ENCODE data around the gene DERA. TPM values are rescaled to one million over a fixed set of nuclear protein-coding genes. Genes with fewer than 3 reads are reported as not detected.

DERA gene
- total and polyA plus RNA-seq, 9 of the 15 experiments (the other 6 are each of a cell fraction or from before 2014, with no cell fraction given), result 5.5 to 15.5 (median 7.8) TPM

GRCh38 chr12:15936751-15937150 is 25.6 kb downstream of the DERA start:
- Histone ChIP-seq H3K4me3 (no peak overlapping the region), H3K9me1 (ENCODE audit: control insufficient read depth, insufficient read depth, low read length) (no peaks in the 10 kb centered on the region), H2AFZ (ENCODE audit: low read depth, low read length) (no peak overlapping the region), H3K4me1 (replicated peaks in 1 of 2; ENCODE audit: control insufficient read depth in 2 of 2, insufficient read depth in 2 of 2, low read length in 2 of 2) (no peaks in the 10 kb centered on the region; a peak in 1 of 5 replicates), H3K9me3 (replicated peaks; ENCODE audit: control insufficient read depth, insufficient read depth, low read depth, low read length) (no peaks in the 10 kb centered on the region), H3K4me2 (ENCODE audit: insufficient read depth, low read length) (no peak overlapping the region), H3K27me3 (ENCODE audit: control insufficient read depth in 2 of 2, insufficient read depth in 2 of 2, low read length in 2 of 2) (no peaks in the 10 kb centered on the region), H3K9ac (ENCODE audit: insufficient read depth in 1 of 2, low read depth in 2 of 2, low read length in 2 of 2) (no peak overlapping the region), H3K27ac (ENCODE audit: extremely low read depth, low read depth, low read length) (no peak overlapping the region), H3K79me2 (ENCODE audit: control insufficient read depth, insufficient read depth, low read length) (no peaks in the 10 kb centered on the region), H4K20me1 (replicated peaks; ENCODE audit: control insufficient read depth, insufficient read depth, low read length) (no peaks in the 10 kb centered on the region), H3K36me3 (ENCODE audit: control insufficient read depth, insufficient read depth, low read length) (no peaks in the 10 kb centered on the region)
- DNase-seq (ENCODE audit: extremely low read depth in 1 of 4, low spot score in 3 of 4) (no peak), FAIRE-seq (no peak), ATAC-seq (no peak)
- no TSS peak for BruUV-seq (replicated peaks)
- CTCF ChIA-PET (ENCODE audit: low intra/inter-chr PET ratio), result no interaction called here
- POLR2A ChIA-PET, result no interaction called here
- intact Hi-C loops (cut with micrococcal nuclease), result no loop called here
- in situ Hi-C loops (cut with MboI), result no loop called here
- 0% methylated on average over 2 of the region's 3 CpGs for WGBS (ENCODE audit: insufficient coverage, low coverage, missing lambda C conversion rate)
- TF ChIP-seq TAF1 (IDR thresholded peaks at IDR 0.05; ENCODE audit: control insufficient read depth, extremely low read depth, insufficient read depth, low read length, severe bottlenecking) (no peak), SLC30A9 (CRISPR knock-in tag; IDR thresholded peaks at IDR 0.05) (no peak), FOXJ2 (tag; IDR thresholded peaks at IDR 0.05) (no peak), SIN3A (IDR thresholded peaks at IDR 0.05; ENCODE audit: borderline replicate concordance in 2 of 2, control insufficient read depth in 1 of 2, low read depth in 2 of 2, low read length in 2 of 2) (no peak), ZMIZ1 (IDR thresholded peaks at IDR 0.05; ENCODE audit: low read depth in 2 of 2, low read length in 2 of 2) (no peak), ZNF655 (CRISPR knock-in tag; IDR thresholded peaks at IDR 0.05) (no peak), PHB2 (IDR thresholded peaks at IDR 0.05; ENCODE audit: low read depth) (no peak), SMARCA5 (IDR thresholded peaks at IDR 0.05) (no peak), HMBOX1 (IDR thresholded peaks at IDR 0.05) (no peak), E2F6 (IDR thresholded peaks at IDR 0.05; ENCODE audit: borderline replicate concordance in 1 of 2, extremely low read depth in 1 of 2, insufficient read depth in 1 of 2, insufficient read length in 1 of 2, low read depth in 1 of 2, low read length in 1 of 2, poor library complexity in 1 of 2, severe bottlenecking in 1 of 2) (no peak), BCLAF1 (IDR thresholded peaks at IDR 0.05; ENCODE audit: borderline replicate concordance in 1 of 2, control insufficient read depth in 1 of 2, low read depth in 2 of 2, low read length in 1 of 2) (no peak)

All from K562 (cell line).